ENCODE results near the gene PLTP. TPM values are rescaled to one million over a fixed set of nuclear protein-coding genes. Genes with fewer than 3 reads are reported as not detected.

The PLTP gene
- total and polyA plus RNA-seq, 2 of the 13 experiments (the other 11 are each of a cell fraction or from before 2014, with no cell fraction given): 16.9 to 28.6 TPM

DNA sequence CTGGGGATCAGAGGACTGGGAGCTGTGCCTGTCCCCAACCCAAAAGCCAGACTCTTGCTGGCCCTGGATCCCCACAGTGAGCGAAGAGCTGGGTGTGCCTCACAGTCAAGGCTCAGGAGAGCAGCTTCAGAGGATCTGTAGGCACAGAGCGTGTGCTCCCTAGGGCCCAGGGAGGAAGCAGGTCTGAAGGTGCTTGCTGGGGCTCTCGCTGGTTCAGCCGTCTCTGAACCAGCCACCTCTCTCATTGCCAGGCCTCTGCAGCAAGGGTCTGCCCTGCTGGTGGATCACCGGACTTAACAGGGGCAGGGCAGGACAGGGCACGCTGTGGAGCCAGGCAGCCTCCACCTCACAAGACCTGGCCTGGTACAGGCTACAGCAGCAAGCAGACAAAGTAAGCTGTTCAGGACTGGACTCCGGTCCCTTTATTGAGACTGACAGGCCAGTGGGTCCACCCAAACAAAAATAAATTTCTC, 36.3 kb upstream of the PLTP start (continued):
- TF ChIP-seq, protein P1, sequence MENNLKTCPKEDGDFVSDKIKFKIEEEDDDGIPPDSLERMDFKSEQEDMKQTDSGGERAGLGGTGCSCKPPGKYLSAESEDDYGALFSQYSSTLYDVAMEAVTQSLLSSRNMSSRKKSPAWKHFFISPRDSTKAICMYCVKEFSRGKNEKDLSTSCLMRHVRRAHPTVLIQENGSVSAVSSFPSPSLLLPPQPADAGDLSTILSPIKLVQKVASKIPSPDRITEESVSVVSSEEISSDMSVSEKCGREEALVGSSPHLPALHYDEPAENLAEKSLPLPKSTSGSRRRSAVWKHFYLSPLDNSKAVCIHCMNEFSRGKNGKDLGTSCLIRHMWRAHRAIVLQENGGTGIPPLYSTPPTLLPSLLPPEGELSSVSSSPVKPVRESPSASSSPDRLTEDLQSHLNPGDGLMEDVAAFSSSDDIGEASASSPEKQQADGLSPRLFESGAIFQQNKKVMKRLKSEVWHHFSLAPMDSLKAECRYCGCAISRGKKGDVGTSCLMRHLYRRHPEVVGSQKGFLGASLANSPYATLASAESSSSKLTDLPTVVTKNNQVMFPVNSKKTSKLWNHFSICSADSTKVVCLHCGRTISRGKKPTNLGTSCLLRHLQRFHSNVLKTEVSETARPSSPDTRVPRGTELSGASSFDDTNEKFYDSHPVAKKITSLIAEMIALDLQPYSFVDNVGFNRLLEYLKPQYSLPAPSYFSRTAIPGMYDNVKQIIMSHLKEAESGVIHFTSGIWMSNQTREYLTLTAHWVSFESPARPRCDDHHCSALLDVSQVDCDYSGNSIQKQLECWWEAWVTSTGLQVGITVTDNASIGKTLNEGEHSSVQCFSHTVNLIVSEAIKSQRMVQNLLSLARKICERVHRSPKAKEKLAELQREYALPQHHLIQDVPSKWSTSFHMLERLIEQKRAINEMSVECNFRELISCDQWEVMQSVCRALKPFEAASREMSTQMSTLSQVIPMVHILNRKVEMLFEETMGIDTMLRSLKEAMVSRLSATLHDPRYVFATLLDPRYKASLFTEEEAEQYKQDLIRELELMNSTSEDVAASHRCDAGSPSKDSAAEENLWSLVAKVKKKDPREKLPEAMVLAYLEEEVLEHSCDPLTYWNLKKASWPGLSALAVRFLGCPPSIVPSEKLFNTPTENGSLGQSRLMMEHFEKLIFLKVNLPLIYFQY (CRISPR knock-in tag; IDR thresholded peaks at IDR 0.05; ENCODE audit: borderline replicate concordance): no peak
- TF ChIP-seq ZNF558 (CRISPR knock-in tag; IDR thresholded peaks at IDR 0.05; ENCODE audit: borderline replicate concordance) (no peak), ZNF280B (CRISPR knock-in tag; IDR thresholded peaks at IDR 0.05; ENCODE audit: borderline replicate concordance) (peak; percentile 49; the same call in 1 of the 2 replicates), GTF2F1 (IDR thresholded peaks at IDR 0.05; ENCODE audit: low read length) (no peak), ZNF775 (CRISPR knock-in tag; IDR thresholded peaks at IDR 0.05; ENCODE audit: borderline replicate concordance) (no peak), ZFP90 (CRISPR knock-in tag; IDR thresholded peaks at IDR 0.05; ENCODE audit: borderline replicate concordance) (no peak), CAMTA2 (CRISPR knock-in tag; IDR thresholded peaks at IDR 0.05; ENCODE audit: borderline replicate concordance) (no peak), ZNF205 (CRISPR knock-in tag; IDR thresholded peaks at IDR 0.05) (no peak), ZNF780A (CRISPR knock-in tag; IDR thresholded peaks at IDR 0.05) (no peak), FOXJ3 (CRISPR knock-in tag; IDR thresholded peaks at IDR 0.05; ENCODE audit: borderline replicate concordance) (no peak), ZNF75D (CRISPR knock-in tag; IDR thresholded peaks at IDR 0.05; ENCODE audit: borderline replicate concordance) (no peak)
- TF ChIP-seq, protein P2, sequence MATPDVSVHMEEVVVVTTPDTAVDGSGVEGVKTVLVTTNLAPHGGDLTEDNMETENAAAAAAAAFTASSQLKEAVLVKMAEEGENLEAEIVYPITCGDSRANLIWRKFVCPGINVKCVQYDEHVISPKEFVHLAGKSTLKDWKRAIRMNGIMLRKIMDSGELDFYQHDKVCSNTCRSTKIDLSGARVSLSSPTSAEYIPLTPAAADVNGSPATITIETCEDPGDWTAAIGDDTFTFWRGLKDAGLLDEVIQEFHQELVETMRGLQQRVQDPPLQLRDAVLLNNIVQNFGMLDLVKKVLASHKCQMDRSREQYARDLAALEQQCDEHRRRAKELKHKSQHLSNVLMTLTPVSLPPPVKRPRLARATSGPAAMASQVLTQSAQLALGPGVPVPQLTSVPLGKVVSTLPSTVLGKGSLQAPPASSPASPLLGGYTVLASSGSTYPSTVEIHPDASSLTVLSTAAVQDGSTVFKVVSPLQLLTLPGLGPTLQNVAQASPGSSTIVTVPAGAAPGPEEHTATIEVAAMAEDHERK (CRISPR knock-in tag; IDR thresholded peaks at IDR 0.05; ENCODE audit: low read depth): no peak
- TF ChIP-seq, protein P3, sequence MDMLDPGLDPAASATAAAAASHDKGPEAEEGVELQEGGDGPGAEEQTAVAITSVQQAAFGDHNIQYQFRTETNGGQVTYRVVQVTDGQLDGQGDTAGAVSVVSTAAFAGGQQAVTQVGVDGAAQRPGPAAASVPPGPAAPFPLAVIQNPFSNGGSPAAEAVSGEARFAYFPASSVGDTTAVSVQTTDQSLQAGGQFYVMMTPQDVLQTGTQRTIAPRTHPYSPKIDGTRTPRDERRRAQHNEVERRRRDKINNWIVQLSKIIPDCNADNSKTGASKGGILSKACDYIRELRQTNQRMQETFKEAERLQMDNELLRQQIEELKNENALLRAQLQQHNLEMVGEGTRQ (IDR thresholded peaks at IDR 0.05; ENCODE audit: low read depth, low read length): no peak
- TF ChIP-seq, protein P3 (CRISPR knock-in tag; IDR thresholded peaks at IDR 0.05; ENCODE audit: borderline replicate concordance): no peak
- TF ChIP-seq, protein P4, sequence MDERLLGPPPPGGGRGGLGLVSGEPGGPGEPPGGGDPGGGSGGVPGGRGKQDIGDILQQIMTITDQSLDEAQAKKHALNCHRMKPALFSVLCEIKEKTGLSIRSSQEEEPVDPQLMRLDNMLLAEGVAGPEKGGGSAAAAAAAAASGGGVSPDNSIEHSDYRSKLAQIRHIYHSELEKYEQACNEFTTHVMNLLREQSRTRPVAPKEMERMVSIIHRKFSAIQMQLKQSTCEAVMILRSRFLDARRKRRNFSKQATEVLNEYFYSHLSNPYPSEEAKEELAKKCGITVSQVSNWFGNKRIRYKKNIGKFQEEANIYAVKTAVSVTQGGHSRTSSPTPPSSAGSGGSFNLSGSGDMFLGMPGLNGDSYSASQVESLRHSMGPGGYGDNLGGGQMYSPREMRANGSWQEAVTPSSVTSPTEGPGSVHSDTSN (CRISPR knock-in tag; IDR thresholded peaks at IDR 0.05): no peak
- TF ChIP-seq, protein P5, sequence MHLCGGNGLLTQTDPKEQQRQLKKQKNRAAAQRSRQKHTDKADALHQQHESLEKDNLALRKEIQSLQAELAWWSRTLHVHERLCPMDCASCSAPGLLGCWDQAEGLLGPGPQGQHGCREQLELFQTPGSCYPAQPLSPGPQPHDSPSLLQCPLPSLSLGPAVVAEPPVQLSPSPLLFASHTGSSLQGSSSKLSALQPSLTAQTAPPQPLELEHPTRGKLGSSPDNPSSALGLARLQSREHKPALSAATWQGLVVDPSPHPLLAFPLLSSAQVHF (CRISPR knock-in tag; IDR thresholded peaks at IDR 0.05): no peak

Measured in HepG2 (cell line).